CD4-positive, alpha-beta T cell treated with Interleukin-1 beta for 1 hour (primary cell): ENCODE data around the gene CTBP1.
"Not testable (repeated sequence)": the region's sequence is repeated elsewhere in the genome, so short reads cannot be mapped to it uniquely, and the experiment has no call there.

ENCODE experiments used
- DNase-seq, 2 donors: peaks; one replicate each; pipeline ENCODE4 v3.0.0-alpha.2; 2020 to 2022

CTBP1 gene

DNA sequence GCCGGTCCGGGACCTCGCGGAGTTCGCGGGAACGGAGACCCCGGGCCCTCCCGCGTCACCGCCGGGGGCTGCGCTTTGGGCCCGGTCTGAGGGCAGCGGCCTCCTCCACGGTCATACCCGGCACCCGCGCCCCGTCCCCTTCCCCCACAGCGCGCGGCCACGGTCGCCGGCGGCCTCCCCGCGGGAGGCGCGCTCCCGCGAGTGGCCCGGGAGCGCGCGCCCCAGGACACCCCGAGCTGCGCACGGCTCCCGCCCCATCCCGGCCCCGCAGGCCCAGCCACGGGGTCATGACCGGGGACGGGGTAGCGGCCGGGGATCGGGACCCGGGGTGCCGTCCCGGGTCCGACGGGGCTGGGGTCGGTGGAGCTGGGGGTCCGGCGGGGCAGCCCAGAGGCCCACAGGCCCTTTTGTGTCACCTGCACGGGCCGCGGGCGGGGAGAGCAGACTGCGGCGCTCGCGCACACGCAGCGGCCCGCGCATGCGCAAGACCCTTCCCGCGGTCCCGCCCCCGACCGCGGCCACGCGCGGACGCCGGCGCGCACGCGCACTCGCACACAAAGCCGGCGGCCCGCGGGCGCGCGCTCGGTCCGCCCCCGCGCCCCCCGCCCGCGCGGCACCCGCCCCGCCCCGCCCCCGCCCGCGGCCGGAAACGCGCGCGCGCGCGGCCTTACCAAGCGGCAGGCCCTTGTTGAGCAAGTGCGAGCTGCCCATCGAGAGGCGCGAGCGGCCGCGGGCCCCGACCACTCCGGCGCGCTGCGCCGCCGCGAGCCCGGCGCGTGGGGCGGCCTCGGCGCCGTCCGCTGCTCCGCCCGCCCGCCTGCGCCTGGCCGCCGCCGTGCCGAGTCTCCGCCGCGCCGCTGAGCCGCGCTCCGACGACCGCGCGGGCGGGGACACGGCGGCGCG, at the start of gene CTBP1:
Gene CTBP1 (minus strand): TSS at position 886 of the 903 bp plus-strand sequence. CDS start 7,799 bp downstream, outside the sequence.
- peak; percentile 87 to 88 for DNase-seq

GRCh38 chr4:1298461-1298860, 49.5 kb upstream of the CTBP1 start:
- no peak for DNase-seq

- no peak for DNase-seq
Measured at GRCh38 chr4:1297456-1298325, 48.8 kb upstream of the CTBP1 start.

DNA sequence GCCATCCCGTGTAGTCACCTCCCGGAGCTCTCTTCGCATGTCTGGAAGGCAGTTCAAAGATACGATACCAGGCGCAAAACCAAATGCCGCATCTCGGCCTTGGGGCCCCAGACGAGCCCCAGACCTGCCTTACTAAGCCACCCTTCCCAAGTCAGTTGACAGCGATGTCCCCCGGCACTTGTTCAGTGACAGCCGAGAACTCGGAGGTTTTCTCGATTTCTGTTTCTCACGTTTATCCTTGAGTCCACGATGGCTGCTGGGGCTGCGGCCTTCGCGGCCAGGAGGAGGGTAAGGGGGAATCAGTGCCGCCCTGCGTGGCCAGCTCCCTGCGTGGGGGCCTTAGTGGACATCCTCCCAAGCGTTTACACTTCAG, 48.1 kb upstream of the CTBP1 start:
- no peak for DNase-seq

DNA sequence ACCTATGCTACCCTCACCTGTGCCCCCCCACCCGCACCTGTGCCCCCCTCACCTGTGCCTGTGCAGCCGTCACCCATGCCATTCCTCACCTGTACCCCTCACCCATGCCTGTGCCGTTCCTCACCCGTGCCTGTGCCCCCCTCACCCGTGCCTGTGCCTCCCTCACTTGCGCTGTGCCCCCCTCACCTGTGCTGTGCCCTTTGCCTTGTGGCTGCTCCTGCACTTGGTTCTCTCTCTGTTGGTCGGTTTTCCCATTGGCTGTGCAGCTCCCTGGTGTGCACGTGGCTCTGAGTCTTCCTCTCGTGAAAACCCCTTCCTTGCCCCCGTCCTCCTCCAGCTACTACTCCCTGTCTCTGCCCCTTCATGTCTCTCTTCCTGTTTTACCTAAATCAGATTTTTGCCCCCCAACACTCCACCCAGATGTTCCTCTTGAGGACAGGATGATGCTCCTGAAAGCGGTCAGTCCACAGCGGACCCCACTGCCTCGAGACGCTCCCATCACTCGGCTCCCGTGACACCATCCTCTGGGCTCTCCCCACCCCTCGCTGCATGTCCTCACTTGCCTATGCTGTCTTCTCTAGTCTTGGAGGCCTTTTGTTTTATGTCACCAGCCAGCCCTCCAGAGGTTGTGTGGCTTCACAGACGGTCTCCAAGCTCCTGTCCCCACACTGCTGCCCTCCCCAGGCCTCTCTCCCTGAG, 47.5 kb upstream of the CTBP1 start:
- DNase-seq = no peak

GRCh38 chr4:1295405-1296055, 46.6 kb upstream of the CTBP1 start:
- DNase-seq = no peak

DNA sequence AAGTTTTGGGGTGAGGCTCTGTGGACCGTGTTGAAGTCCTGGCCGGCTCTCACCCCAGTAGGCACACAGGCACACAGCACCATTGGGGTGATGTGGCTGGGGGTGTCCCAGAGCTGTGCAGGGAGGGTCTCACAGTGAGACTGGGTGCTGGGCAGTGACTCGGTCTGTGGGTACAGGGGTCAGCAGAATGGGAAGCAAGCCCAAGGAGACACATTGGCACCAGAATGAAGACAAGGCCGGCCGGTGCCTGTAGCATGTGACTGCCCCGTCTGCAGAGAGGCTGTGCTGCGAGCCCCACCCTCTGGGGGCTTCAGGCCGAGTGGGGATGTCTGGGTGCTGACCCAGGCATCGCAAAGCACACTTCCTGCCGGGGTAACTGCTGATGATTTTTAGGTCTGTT, 46.0 kb upstream of the CTBP1 start:
- DNase-seq = no peak

GRCh38 chr4:1294424-1294823, 45.5 kb upstream of the CTBP1 start:
- DNase-seq = no peak

- no peak for DNase-seq
Measured at GRCh38 chr4:1293991-1294390, 45.1 kb upstream of the CTBP1 start.

GRCh38 chr4:1293531-1293941, 44.6 kb upstream of the CTBP1 start:
- DNase-seq = no peak

- DNase-seq = not testable (repeated sequence)
Measured at GRCh38 chr4:1292703-1293011, 43.7 kb upstream of the CTBP1 start.

DNA sequence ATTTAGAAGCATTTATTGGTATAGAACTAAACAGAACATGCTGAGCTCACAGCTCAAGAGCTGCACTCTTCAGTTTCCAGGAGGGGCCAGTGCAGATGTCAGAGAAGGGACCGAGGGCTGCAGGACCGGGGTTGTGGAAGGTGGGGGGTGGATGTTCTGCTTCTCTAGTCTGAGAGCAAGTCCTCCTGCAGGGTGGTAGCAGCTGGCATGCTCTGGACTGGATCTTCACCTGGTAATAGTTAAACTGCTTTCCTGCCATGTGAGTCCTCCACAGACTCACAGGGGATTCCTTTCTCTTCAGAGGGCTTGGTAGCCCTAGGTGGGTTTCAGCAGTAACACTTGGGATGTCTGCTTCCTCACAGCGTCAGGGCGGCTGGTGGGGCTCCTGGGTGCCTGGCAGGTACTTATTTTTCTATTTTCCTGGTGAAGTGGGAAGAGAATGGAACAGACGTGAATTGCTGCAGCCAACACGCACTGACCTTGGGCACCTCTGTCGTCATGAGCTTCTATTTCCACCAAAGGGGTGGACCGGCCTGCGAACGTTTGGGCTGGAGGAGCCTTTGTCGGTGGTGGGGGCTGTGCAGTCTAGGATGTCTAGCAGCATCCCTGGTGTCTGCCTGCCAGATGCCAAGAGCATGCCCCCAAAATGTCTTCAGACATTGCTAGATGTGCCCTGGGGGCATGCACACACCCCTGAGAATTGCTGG, 43.2 kb upstream of the CTBP1 start:
- no peak for DNase-seq

DNA sequence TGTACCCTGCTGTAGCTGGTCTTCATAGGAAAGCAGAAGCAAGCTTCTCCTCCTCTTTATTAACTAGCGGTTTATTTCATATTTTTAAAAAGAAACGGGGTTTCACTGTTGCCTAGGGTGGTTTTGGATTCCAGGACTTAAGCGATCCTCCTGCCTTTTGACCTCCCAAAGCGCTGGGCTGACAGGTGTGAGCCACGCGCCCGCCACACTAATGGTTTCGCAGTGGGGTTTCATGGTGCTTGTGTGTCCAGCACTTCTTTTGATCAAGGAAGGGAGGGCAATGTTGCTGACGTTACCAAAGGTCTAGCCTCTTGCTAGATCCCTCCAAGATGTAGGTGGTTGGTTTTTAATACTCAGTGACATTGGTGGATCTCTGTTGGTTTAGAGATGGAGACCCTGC, 42.2 kb upstream of the CTBP1 start:
- DNase-seq = no peak

DNA sequence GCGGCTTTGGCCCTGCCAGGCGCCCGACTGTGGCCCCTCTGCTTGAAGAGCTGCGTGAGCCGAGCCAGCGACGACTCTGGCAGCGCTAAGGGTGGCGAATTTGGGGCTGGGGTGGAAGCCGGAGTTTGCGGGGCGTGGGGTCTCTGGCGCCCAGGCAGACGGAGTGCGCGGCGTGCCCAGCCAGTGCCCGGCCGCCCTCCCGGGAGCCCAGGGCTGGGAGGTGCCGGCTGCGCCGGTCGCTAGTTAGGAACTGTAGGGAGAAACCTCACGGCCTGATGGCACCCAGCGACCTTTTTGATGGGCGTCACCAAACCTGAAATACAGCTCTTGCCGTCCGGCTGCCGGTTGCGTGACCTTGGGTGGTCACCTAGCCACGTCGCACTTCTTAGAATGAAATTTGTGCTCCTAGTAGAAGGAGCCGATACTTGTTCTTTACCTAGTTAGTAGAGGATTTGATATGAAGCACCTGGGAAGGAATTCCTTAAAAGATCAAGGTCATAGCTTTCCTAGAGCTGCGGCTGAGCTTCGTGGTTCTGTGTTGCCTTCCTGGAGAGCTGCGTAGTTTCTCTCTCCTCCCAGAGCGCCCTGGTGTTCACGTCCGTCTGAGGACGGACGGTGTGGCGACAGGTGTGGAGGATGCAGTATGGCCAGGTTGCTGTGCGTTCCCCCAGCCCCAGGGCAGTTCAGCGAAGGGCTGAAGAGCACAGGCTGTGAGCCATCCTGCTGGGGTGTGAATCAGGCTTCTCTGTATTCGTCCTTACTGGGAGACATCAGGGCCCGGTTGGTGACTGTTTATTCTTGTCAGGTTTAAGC, 41.4 kb upstream of the CTBP1 start:
- no peak for DNase-seq

DNA sequence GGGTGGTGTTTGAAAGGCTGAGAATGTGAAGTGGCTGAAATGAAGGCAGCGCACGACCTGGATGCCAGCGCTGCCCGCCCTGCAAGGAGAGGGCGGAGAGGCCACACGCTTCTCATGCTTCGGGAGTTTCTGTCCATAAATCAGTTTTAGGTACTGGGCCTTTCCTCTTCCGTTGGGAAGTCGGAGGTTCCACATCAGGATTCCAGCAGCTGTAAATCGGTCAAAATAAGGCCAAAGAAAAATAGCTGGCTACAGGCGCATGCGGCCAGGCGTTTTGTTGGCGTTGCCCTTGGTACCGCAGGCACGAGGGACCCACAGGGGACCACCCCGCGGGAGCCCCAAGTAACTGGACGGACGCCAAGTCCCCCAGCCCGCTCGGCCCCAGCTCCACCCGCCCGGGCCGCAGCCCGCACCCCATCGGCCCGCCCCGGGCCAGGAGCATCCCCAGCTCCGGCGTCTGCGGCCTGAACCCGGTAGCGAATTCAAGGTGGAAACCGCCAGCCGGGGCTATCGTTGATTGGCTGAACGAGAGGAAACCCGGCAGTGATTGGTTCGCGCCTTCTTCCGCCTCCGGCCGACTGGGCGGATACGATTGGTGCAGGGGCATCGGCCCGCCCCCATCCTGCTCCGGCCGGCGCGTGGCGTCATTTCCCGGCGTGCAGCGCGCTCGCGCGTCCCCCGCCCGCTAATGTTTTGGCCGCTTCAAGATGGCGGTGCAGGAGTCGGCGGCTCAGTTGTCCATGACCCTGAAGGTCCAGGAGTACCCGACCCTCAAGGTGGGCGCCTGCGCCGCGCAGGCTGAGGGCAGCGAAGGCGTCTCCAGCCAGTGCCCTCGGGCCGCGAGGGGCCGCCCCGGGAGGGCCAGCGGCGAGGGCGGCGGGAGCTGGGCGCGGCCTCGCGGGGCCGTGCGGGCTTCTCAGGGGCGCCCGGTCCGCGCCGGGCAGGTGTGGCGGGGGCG, 40.6 kb upstream of the CTBP1 start, which contains the start of gene MAEA:
Gene MAEA (plus strand): TSS at position 685 of the 958 bp plus-strand sequence. CDS start 23 bp downstream, at position 708.
- DNase-seq = peak; percentile 96 to 97

GRCh38 chr4:1288786-1289185, 39.9 kb upstream of the CTBP1 start:
- DNase-seq = no peak

DNA sequence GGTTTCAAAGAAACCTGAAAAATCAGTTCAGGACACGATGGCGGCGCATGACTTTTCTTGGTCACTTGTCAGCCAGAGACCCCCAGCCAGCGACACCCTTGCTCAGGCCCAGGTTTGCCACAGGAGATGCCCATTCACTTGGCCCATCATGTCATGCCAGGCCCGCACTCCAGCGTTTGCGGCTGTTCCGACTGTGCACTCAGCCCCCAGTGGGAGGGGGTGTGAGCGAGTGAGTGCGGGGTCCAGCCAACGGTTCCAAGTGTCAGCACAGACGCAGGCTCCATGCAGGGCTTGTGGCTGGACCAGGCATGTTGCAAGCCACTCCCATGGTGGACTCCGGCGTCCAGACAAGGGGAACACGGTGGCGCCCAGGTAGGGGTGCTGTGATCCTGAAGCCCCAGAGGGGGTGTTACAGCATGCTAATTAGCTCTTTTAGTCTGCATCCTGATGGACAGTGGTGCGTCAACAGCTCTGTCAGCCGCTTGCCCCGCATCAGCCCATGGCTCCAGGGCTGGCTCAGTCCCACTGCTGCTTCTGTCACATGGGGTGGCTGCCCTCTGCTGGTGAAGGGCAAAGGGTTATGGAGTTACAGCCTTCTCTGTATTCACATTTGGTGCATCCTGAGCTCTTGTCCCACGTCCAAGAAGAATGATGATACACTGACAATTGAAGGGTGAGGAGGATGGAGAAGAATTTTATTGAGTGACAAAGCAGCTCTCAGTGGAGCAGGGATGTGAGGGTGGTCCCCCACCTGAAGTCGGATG, 37.0 kb upstream of the CTBP1 start:
- peak; percentile 40 to 48 for DNase-seq

GRCh38 chr4:1285151-1285789, 36.3 kb upstream of the CTBP1 start:
- DNase-seq = no peak

- no peak for DNase-seq
Measured at GRCh38 chr4:1283711-1284110, 34.8 kb upstream of the CTBP1 start.
